GM12864 (cell line): Measurements from ENCODE around the gene CITED4.
"Not testable (repeated sequence)": the region's sequence is repeated elsewhere in the genome, so short reads cannot be mapped to it uniquely, and the experiment has no call there.

Experiments
- DNase-seq: peaks from one replicate; pipeline ENCODE4 v3.0.0-alpha.2; 2011; ENCODE audit warnings: low read depth
- H3K4me3 ChIP-seq: 2 replicates; pipeline ENCODE4 v1.5.1; 2011; ENCODE audit warnings: mild to moderate bottlenecking, low read depth, low read length, control low read depth
- CTCF ChIP-seq: IDR thresholded peaks from 2 replicates; pipeline ENCODE4 v1.5.1; 2011; ENCODE audit warnings: low read depth, mild to moderate bottlenecking, moderate library complexity, low read length, control low read depth, inconsistent platforms; ENCODE audit errors: missing control alignments

Gene CITED4

GRCh38 chr1:40895601-40896000 is 33.4 kb upstream of the CITED4 start:
- no peak overlapping the region for H3K4me3 ChIP-seq
- TF ChIP-seq CTCF, result no peak
- DNase-seq, result no peak

- not testable (repeated sequence) for DNase-seq, H3K4me3 ChIP-seq
Observed at GRCh38 chr1:40894858-40895257, 32.7 kb upstream of the CITED4 start.

- H3K4me3 ChIP-seq, result no peak overlapping the region
- no peak for TF ChIP-seq CTCF
- DNase-seq, result no peak
Observed at GRCh38 chr1:40894455-40894854, 32.3 kb upstream of the CITED4 start.

GRCh38 chr1:40893946-40894345 is 31.8 kb upstream of the CITED4 start:
- H3K4me3 ChIP-seq, result no peak overlapping the region
- no peak for DNase-seq
- TF ChIP-seq CTCF, result no peak

GRCh38 chr1:40892354-40892753 is 30.2 kb upstream of the CITED4 start:
- H3K4me3 ChIP-seq, result no peak overlapping the region
- DNase-seq, result no peak
- TF ChIP-seq CTCF, result no peak

- DNase-seq, result no peak
- no peak overlapping the region for H3K4me3 ChIP-seq
- TF ChIP-seq CTCF, result no peak
Observed at GRCh38 chr1:40890771-40891170, 28.6 kb upstream of the CITED4 start.

- no peak overlapping the region for H3K4me3 ChIP-seq
Observed at GRCh38 chr1:40887652-40888051, 25.5 kb upstream of the CITED4 start.

More at GRCh38 chr1:40887652-40888051, 25.5 kb upstream of the CITED4 start:
- TF ChIP-seq CTCF, result no peak
- DNase-seq, result no peak
